ENCODE results near the gene DCAF6.

DNA sequence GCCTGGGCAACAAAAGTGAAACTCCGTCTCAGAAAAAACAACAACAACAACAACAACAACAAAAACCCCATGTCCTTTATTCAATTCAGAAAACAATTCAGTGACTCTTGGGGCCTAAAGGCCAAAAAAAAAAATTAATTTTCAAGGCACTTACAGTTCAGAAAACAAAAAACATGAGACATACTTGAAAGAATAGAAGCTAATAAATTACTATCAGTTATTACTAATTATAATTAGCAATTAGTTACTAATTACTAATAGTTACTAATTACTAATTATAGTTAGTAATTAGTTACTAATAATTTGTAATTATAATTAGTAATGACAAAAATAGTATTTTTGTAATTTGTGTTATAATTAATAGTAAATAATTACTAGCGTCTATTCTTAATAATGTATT is 57.2 kb downstream of the DCAF6 start:
- TF ChIP-seq POLR2AphosphoS5 (IDR thresholded peaks at IDR 0.05; ENCODE audit: insufficient read depth in 1 of 2, low read depth in 1 of 2) = no peak
- TF ChIP-seq, protein P1, sequence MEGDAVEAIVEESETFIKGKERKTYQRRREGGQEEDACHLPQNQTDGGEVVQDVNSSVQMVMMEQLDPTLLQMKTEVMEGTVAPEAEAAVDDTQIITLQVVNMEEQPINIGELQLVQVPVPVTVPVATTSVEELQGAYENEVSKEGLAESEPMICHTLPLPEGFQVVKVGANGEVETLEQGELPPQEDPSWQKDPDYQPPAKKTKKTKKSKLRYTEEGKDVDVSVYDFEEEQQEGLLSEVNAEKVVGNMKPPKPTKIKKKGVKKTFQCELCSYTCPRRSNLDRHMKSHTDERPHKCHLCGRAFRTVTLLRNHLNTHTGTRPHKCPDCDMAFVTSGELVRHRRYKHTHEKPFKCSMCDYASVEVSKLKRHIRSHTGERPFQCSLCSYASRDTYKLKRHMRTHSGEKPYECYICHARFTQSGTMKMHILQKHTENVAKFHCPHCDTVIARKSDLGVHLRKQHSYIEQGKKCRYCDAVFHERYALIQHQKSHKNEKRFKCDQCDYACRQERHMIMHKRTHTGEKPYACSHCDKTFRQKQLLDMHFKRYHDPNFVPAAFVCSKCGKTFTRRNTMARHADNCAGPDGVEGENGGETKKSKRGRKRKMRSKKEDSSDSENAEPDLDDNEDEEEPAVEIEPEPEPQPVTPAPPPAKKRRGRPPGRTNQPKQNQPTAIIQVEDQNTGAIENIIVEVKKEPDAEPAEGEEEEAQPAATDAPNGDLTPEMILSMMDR (IDR thresholded peaks at IDR 0.05) = no peak

Data from vagina (tissue), 2 donors.